CD4-positive, alpha-beta T cell (primary cell): ENCODE data around the gene MYO1D. TPM values are rescaled to one million over a fixed set of nuclear protein-coding genes. Genes with fewer than 3 reads are reported as not detected.

Source experiments
- ATAC-seq: fragments of 200-7000 bp; cut with Tn5 transposase; one replicate; pipeline ENCODE4 v1.10.0; 2022; ENCODE audit warnings: mild to moderate bottlenecking; ENCODE audit not compliant: poor library complexity
- CTCF ChIA-PET: fragments of 350-600 bp; sonication (Branson Sonifier 250); formaldehyde crosslinking; loops from one replicate; lab custom pipeline; 2021; ENCODE audit warnings: antibody characterized with exemption, inconsistent platforms; lab: Charles Lee
- POLR2A ChIA-PET: fragments of 350-600 bp; sonication (Branson Sonifier 250); formaldehyde crosslinking; loops from one replicate; lab custom pipeline; 2021; ENCODE audit warnings: antibody characterized with exemption, inconsistent platforms; lab: Charles Lee
- DNase-seq, 14 experiments: peaks; one replicate each; pipeline ENCODE4 v3.0.0-alpha.2; 2013 to 2020; ENCODE audit warnings: mixed read lengths in 2 of 14
- H3K27ac ChIP-seq, 2 donors: one replicate each; pipeline versions ENCODE4 v1.5.1 to v1.7.0; 2013; ENCODE audit warnings: low read length in 2 of 2, low read depth in 1 of 2, mild to moderate bottlenecking in 1 of 2
- H3K27me3 ChIP-seq, 2 experiments: 1 replicate in 1 of 2; 2 replicates in 1 of 2; pipeline versions ENCODE4 v1.6.1 to v1.7.0; 2013; ENCODE audit warnings: low read length in 2 of 2, control low read depth in 1 of 2, mild to moderate bottlenecking in 1 of 2, moderate library complexity in 1 of 2; ENCODE audit not compliant: insufficient read depth in 2 of 2, control insufficient read depth in 1 of 2
- H3K36me3 ChIP-seq: one replicate; pipeline ENCODE4 v1.6.1; 2013; ENCODE audit warnings: low read length, control low read depth; ENCODE audit not compliant: insufficient read depth
- H3K4me1 ChIP-seq: one replicate; pipeline ENCODE4 v1.6.1; 2013; ENCODE audit warnings: low read length, control low read depth; ENCODE audit not compliant: insufficient read depth
- H3K4me3 ChIP-seq: one replicate; pipeline ENCODE4 v1.5.1; 2013; ENCODE audit warnings: mild to moderate bottlenecking, low read length, moderate library complexity
- H3K9me3 ChIP-seq, 2 experiments: 1 replicate in 1 of 2; 2 replicates in 1 of 2; pipeline versions ENCODE4 v1.6.1 to v1.7.0; 2013; ENCODE audit warnings: low read length in 2 of 2, mild to moderate bottlenecking in 2 of 2, control low read depth in 1 of 2, moderate library complexity in 1 of 2; ENCODE audit not compliant: control insufficient read depth in 1 of 2, insufficient read depth in 1 of 2
- H3K27ac Mint-ChIP-seq: one replicate; pipeline ENCODE4 v1.8.0; 2020; ENCODE audit warnings: mixed read lengths
- H3K27me3 Mint-ChIP-seq: one replicate; pipeline ENCODE4 v1.8.0; 2021; ENCODE audit warnings: mixed read lengths
- H3K36me3 Mint-ChIP-seq: one replicate; pipeline ENCODE4 v1.8.0; 2021; ENCODE audit warnings: low read depth, mixed read lengths
- H3K4me1 Mint-ChIP-seq: one replicate; pipeline ENCODE4 v1.8.0; 2021; ENCODE audit warnings: low read depth, mixed read lengths
- H3K4me3 Mint-ChIP-seq: one replicate; pipeline ENCODE4 v1.8.0; 2020; ENCODE audit warnings: mild to moderate bottlenecking, mixed read lengths
- H3K9me3 Mint-ChIP-seq: one replicate; pipeline ENCODE4 v1.8.0; 2020; ENCODE audit warnings: mixed read lengths
- intact Hi-C, 2 experiments: fragments of 100-400 bp; cut with DNase I in 1 of 2; cut with micrococcal nuclease in 1 of 2; formaldehyde crosslinking; loops; one replicate each; pipeline versions ENCODE4 v1.15.1 to v1.9.0; 2023 to 2025; cut with DNase I, micrococcal nuclease
- total RNA-seq, 174 experiments: library from RNA in 2 of 174; stranded (reverse) in 2 of 174; gene quantifications; one replicate each; pipeline ENCODE4 v1.2.3 and lab custom pipeline; 2021 to 2026
- TF ChIP-seq, protein P1 (sequence below): fragments of 200-600 bp; IDR thresholded peaks from one replicate; pipeline ENCODE4 v1.8.0; 2022; ENCODE audit warnings: antibody characterized with exemption, mild to moderate bottlenecking

Gene MYO1D
- total RNA-seq, 2 experiments from 2014 or later = 5.8 to 6.4 TPM

DNA sequence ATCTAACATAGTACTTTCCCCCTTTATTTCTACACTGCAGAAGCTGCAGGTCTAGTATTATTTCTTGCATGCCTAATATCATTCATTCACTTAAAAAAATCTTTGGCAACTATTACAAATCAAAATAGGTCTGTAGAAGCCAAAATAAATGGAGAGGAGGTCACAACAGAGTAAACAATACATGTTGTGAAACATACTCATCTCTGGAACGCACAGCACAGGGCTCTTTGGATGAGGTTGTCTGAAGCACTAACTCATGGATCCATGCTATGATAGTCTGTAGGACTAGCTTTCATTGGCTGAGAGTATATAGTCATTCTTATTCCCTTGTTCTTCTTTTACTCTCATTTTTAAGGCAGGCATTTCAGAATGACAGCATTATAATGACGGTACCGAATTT lies 21.3 kb downstream of the MYO1D start:
- Histone ChIP-seq H3K4me3 (no peak overlapping the region), H3K9me3 (no peaks in the 10 kb centered on the region), H3K27me3 (no peaks in the 10 kb centered on the region), H3K36me3 (no peaks in the 10 kb centered on the region), H3K27ac (no peak overlapping the region), H3K4me1 (no peaks in the 10 kb centered on the region)
- intact Hi-C loops = no loop called here
- DNase-seq = no peak
- Mint-ChIP-seq H3K36me3 (no peaks in the 10 kb centered on the region), H3K4me3 (no peak overlapping the region), H3K27ac (no peak overlapping the region), H3K27me3 (peaks cover 18% of the 10 kb centered on the region), H3K4me1 (no peaks in the 10 kb centered on the region), H3K9me3 (no peaks in the 10 kb centered on the region)
- no peak for ATAC-seq
- TF ChIP-seq, protein P1, sequence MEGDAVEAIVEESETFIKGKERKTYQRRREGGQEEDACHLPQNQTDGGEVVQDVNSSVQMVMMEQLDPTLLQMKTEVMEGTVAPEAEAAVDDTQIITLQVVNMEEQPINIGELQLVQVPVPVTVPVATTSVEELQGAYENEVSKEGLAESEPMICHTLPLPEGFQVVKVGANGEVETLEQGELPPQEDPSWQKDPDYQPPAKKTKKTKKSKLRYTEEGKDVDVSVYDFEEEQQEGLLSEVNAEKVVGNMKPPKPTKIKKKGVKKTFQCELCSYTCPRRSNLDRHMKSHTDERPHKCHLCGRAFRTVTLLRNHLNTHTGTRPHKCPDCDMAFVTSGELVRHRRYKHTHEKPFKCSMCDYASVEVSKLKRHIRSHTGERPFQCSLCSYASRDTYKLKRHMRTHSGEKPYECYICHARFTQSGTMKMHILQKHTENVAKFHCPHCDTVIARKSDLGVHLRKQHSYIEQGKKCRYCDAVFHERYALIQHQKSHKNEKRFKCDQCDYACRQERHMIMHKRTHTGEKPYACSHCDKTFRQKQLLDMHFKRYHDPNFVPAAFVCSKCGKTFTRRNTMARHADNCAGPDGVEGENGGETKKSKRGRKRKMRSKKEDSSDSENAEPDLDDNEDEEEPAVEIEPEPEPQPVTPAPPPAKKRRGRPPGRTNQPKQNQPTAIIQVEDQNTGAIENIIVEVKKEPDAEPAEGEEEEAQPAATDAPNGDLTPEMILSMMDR = no peak
- CTCF ChIA-PET = no interaction called here
- POLR2A ChIA-PET = no interaction called here

DNA sequence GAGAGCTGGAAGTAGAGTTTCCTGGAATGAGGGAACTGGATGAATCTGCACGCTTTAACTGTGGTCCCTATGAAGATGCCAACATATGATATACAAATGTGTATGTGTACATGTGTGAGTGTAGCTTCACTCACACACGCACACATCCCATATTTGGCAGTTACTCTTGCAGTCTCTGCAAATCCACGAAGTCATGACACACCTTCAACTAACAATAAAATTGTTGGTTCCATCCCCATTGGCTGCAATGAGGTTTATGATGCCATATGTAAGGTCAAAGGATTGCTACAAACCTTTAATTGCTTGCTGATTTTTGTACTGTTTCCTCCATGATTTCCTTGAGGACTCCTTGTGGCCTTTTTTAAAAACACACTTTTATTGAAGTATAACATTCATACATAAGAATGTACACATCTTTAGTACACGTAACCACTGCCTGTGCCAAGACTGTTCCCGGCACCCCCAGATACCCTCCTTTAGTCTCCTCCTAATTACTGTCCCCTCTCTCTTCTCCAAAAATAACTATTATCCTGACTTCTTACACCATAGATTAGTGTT lies 22.0 kb downstream of the MYO1D start:
- ChIA-PET CTCF (no interaction called here), POLR2A (no interaction called here)
- H3K4me1 Mint-ChIP-seq = no peaks in the 10 kb centered on the region
- intact Hi-C loops = no loop called here
- ATAC-seq (no peak), DNase-seq (no peak)
- Histone ChIP-seq H3K4me3 (no peak overlapping the region), H3K9me3 (no peaks in the 10 kb centered on the region), H3K27me3 (no peaks in the 10 kb centered on the region), H3K4me1 (no peaks in the 10 kb centered on the region), H3K27ac (no peak overlapping the region), H3K36me3 (no peaks in the 10 kb centered on the region)
- no peaks in the 10 kb centered on the region for H3K36me3 Mint-ChIP-seq
- peaks cover 18% of the 10 kb centered on the region for H3K27me3 Mint-ChIP-seq
- no peak overlapping the region for H3K4me3 Mint-ChIP-seq
- H3K9me3 Mint-ChIP-seq = no peaks in the 10 kb centered on the region
- no peak overlapping the region for H3K27ac Mint-ChIP-seq
- TF ChIP-seq, protein P1 = no peak

DNA sequence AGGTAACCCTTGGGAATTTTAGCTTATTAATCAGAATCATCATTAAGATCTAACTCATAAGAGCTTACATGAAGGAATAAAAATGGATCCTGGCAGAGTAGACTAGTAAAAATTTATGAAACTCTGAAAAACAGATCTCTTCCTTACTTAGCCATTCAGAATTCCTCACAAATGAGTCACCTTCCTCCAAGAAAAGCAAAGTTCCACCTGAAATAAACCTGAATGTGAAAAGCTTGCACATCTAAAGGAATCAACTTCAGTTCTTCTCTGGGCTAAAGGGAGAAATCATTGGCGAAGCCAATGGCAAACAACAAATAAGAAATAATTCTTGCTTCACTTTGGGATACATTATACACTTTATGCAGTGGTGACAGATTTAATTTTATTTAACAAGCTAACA lies 22.7 kb downstream of the MYO1D start:
- ChIA-PET POLR2A (no interaction called here), CTCF (no interaction called here)
- no peaks in the 10 kb centered on the region for H3K4me1 ChIP-seq
- H3K27me3 ChIP-seq = no peaks in the 10 kb centered on the region
- no peaks in the 10 kb centered on the region for H3K9me3 Mint-ChIP-seq
- no peak for DNase-seq
- H3K4me3 ChIP-seq = no peak overlapping the region
- H3K9me3 ChIP-seq = no peaks in the 10 kb centered on the region
- TF ChIP-seq, protein P1 = no peak
- no peak for ATAC-seq
- H3K4me1 Mint-ChIP-seq = no peaks in the 10 kb centered on the region
- H3K27me3 Mint-ChIP-seq = peaks cover 18% of the 10 kb centered on the region
- no peaks in the 10 kb centered on the region for H3K36me3 Mint-ChIP-seq
- no peaks in the 10 kb centered on the region for H3K36me3 ChIP-seq
- intact Hi-C loops = no loop called here
- no peak overlapping the region for H3K4me3 Mint-ChIP-seq
- H3K27ac Mint-ChIP-seq = no peak overlapping the region
- H3K27ac ChIP-seq = no peak overlapping the region
